Glomerular visceral epithelial cell (primary cell): ENCODE measurements around the gene IFT81.
A peak's percentile ranks its signal among the peaks of the same experiment; 100 is the strongest.
"Not testable (repeated sequence)": the region's sequence is repeated elsewhere in the genome, so short reads cannot be mapped to it uniquely, and the experiment has no call there.

Experiments
- DNase-seq: peaks from one replicate; pipeline ENCODE4 v3.0.0-alpha.2; 2016; ENCODE audit errors: extremely low spot score

Gene IFT81

DNA sequence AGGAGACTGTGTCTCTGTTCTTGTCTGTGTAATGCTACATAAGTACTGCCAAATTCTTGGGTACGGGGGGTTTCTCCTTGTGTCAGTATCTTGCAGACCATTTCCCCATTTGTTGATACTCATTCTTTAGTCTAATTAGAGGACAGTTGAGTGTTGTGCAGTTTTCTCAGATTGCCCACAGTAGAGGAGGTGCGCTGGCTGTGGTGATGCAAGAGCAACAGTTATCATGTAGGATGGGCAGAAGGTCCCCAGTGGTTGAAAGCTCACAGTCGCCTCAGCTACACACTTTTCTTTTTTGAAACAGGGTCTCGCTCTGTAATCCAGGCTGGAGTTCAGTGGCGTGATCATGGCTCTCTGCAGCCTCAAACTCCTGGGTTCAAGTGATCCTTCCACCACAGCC is 119.1 kb downstream of the IFT81 start:
- no peak for DNase-seq

DNA sequence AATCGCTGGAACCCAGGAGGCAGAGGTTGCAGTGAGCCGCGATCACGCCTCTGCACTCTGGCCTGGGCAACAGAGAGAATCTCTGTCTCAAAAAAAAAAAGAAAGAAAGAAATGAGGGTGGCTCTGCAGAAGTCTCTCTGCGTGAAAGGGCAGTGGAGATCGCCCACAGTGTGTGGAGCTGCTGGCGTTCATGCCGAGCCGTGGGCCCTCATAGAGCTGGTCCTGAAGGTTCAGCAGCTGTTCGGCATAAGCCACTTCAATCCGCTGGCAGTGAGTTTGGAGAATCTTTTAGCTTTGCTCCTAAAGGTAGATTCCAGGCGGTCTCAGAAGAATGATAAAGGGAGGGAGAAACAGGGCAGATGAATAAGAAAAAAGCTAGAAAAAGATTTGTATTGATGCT is 120.2 kb downstream of the IFT81 start:
- no peak for DNase-seq

DNA sequence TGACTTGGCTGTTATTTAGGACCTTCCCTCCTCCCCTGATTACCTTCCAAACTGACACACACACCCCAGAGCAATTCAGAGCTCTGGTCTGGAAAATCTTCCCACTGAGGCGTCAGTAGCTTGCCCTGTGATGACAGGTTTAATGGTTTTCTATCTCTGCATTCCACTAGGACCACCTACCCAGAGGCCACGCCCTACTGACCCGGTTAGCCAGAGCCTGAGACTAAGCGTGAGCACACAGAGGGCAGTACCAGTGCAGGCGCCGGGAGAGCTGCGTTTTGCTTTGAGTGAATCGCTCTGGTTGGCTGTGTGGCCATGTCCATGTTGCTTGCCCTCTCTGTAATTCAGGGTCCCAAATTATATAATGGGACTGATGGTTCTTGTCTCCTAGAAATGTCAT is 120.7 kb downstream of the IFT81 start:
- DNase-seq: no peak

DNA sequence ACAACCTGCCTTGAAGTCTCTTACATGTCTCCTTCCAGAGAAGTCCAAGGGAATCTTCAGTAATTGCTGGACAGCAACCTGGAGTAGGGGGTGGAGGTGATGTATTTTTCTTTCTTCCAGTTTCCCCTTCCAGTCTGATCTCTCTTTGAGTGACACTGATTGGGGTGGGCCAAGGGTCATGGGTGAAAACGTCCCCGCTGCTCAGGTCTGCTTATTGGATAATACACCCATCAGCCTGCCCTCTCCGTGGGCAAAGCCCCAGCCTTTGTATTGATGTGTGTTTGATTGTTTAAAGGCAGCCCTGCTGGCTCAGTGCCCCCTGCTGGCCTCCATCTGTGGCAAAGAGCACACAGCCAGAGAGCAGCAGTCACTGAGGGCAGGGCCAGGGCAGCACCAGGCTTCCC is 121.2 kb downstream of the IFT81 start:
- no peak for DNase-seq

DNA sequence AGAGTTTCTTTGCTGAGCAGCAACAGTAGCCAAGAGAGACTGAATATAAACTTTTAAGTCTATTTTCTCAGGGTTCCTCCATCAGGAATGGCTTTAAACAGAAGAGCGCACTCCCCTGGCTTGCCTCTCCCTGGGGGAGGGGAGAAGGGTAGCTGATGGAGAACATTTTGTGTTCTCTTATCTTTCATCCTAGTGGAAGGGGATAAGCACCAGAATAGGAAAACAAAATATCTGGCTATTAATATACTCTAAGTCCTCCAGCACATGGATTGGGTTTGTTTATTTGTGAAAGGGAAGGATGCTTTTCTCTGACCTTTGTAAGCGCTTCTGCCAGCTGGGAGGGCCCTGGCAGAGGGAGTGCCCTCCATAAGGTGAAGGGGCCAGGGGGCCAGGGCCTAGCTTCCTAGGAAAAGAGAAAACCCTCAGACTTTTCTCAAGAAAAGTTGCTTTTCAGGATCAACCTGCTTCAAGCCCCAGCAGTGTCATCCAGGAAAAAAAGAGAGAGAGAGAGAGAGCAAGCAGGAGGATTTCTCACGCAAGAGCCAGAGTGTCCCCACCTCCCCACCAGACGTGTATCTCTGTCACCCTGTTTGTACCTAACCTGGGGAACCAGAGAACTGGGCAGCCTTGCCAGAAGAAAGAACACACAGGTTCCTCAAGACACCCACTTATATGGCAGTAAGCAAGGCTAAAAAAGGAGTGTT is 122.6 kb downstream of the IFT81 start:
- no peak for DNase-seq

DNA sequence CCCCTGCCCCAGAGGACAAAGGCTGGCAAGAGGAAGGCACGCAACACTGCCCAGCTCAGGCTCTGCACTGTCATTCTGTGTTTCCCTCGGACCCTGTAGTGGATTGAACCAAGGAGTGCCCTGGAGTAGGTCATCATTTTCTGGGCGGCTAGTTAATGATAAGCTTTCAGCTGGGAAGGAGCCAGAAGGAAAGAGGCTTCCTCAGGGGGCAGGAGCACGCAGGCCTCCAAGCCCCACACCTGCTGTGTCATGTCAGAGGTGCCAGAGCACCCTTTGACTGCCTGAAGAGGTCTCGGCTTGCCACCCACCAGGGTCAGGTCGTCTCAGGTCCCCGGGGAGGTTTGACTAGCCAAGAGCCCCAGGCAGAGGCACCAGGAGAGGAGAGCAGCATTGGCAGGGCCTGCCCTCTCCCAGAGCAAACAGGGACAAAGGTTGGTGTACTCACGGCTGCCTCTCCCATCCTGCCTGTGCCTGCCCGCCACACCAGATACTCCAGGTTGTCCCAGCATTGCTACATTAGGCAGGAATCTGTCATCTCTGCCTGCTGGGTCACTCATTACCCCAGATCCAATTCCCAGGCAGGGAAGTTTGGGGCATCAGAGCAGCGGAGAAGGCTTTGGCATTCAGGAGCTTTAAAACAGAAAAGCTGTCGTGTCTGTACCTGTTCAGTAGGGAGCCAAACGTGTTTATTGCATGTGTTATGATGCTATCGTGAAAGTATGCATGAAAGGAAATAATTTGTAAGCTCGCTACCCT is 123.4 kb downstream of the IFT81 start:
- peak; percentile 83 for DNase-seq

DNA sequence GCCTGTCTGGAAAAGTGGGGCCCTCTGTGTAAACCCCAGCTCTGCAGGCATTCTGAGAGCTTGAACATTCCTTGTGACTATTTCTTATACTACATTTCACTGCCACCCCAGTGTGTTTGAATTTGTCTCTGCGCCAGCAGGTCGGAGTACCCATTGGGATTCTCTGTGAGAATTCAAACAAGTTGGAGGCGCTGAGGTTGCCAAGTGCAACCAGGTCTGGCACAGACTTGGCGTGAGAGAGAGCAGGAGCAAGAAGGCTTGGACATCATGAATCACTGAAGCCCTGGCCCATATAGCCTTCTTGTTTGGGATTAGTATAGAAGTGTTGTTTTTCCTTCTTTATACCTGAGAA is 123.9 kb downstream of the IFT81 start:
- peak; percentile 50 for DNase-seq

DNA sequence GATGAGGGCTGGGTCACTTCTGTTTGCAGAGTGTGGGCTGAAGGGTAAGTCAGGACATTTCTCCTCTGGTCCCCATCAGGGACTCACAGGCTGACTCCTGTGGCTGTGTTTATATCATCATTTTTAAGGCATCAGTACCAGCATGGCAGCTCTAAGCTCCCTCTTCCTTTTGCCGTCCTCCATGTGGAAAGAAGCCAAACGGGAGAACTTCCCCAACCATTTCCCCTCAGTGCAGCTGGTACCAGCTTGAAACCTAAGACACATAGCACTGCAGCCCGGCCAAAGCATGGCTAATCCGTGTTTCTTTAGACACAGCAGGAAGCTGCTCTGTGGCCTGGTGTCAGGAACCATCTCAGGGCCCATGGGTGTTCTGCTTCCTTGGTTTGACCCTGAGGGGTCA is 124.9 kb downstream of the IFT81 start:
- DNase-seq: peak; percentile 16

DNA sequence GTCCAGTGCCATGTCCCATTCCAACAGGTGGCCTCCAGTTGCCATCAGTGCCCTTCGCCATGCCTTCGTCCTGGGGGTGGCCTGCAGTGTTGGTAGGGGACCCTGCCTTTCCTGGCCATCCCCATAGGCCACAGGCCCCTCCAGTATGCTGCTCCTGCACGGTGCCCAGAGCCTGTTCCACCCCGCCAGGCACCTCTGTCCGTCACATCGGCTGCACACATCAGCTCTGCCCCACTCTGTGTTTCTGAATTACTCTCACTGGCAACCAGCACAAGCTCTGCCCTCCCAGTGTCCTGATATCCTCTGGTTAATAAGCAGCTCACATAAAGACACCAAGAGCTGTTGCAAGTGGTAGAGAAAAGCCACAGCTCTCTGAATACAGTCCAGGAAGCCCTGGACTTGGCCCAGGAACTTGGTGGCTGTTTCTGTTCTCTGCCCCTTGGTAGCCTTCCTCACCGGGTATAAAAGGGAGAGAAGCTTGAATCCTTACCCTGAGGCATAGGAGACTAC is 125.6 kb downstream of the IFT81 start:
- DNase-seq: peak; percentile 85

DNA sequence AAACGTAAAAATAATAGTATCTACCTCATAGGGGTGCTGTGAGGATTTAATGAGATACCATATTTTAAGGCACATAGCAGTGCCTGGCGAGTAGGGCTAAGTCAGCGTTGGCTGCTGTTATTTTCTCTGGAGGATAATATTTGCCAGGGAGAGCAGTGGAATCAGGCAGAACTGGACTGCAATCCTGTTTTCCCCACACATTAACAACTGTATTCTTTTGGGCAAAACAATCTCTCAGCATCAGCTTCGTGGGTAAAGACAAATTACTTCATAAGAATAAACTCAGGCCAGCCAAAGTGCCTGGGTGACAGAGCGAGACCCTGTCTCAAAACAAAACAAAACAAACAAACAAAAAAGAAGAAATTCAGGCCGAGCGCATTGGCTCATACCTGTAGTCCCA is 127.2 kb downstream of the IFT81 start:
- no peak for DNase-seq

DNA sequence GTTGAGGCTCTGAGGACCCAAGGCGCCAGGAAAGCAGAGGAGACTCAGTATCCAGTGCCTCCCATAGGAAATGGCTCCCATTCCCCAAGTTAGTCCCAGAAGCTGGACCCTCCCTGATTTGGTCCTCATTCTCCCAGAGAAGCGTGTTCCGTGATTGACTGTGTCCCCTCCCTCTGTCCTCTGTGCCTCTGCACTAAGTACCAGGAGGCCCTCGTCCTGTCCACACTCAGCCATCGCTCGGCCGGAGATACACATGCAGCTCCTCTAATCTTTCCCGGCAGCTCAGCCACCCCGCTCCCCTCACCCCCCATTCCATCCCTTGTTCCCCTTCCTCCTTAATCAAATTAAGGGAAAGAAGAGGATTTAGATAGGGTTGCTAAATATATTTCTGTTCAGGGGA is 128.6 kb downstream of the IFT81 start:
- no peak for DNase-seq

DNA sequence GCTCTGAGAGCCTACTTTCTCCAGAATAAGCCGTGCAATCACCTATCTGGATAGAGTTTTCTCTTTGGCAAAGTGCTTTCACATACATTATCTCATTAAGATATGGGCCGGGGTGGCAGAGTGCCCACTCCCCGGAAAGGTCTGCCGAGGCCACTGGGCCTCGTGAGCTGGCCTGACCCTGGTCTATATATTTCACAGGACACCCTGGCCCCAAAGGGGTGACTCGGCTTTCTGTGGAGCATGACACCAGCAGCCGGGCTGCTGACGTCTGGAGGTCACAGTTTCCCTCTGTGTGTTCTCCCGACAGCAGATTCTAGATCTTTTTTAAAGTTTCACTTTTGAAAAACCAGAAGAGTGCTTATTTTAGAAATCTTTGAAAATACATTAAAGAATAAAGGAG is 129.0 kb downstream of the IFT81 start:
- DNase-seq: no peak

DNA sequence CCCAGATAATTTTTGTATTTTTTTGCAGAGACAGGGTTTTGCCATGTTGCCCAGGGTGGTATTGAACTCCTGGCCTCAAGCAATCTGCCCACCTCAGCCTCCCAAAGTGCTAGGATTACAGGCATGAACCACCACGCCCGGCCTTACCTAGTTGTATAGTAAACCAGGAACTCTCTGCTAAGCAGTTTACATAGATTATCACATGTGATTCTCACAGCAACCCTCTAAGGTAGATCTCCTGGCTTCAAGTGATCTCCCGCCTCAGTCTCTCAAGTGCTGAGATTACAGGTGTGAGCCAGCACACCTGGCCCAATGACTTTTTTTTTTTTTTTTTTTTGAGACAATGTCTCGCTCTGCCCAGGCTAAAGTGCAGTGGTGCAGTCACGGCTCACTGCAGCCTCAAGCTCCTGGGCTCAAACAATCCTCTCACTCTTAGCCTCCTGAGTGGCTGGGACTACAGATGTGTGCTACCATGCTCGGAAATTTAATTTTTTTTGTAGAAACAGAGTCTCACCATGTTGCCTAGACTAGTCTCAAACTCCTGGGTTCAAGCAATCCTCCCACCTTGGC is 130.9 kb downstream of the IFT81 start:
- no peak for DNase-seq

DNA sequence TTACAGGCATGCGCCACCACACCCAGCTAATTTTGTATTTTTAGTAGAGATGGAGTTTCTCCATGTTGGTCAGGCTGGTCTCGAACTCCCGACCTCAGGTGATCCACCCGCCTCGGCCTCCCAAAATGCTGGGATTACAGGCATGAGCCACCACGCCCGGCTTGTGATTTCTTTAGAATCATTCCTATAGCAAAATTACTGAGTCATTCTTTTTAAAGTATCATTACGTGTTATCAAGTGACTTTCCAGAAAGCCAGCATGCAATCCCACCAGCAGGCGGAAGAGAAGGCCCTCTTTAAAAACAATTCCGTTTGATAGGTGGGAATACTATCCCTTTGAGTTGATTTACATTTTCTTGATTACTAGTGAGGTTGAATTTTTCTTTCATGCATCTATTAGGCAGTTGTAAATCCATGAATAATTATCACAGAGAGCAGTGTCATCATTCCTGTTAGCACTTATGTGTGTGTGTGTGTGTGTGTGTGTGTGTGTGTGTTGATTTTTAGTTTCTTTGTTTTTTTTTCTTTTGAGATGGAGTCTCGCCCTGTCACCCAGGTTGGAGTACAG is 131.8 kb downstream of the IFT81 start:
- not testable (repeated sequence) for DNase-seq

DNA sequence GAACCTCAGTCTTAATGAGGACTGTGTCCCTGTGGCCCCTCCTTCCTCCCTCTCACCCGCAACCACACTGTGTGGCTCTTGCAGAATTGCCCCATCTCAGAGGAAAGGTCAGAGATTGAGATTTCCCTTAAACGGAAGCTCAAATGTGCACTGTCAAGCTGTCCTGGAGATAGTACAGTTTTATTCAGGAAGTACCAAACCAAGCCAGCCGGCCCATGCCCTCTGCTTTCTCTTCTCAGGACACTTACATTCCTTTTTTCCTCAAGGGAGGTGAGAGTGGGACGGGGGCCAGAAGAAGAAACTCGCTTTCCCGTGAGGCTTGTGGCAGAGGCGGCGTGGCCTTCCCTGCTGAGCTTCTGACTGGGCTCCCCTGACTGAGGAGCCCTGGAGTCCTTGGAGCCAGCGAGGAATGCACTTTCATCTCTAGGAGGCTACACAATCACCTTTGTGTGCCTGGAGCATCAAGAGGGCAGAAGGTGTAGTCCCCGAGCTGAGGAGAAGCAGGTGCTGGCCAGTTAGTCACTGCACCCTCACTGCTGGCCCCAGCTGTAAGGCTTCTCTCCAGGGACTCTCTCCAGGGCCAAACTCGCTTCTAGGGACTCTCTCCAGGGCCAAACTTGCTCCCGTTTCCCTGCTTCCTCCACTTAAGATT is 132.7 kb downstream of the IFT81 start:
- DNase-seq: no peak

DNA sequence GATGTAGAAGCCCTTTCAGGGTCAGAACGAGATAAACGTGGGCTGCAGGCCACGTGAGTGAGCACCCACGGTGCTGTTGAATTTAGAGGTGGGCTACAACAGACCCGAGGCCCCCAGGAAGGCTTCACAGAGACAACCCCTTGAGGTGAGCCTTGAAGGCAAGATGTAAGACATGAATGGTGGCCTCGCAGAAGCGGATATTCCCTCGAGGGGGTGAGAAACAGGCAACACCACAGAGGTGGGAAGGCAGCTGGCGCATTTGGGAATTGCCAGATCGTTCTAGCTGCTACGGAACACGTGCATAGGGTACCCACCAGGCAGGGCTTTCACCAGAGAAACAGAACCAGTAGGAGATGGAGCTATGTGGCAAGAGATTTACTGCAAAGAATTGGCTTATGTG is 134.3 kb downstream of the IFT81 start:
- DNase-seq: no peak

DNA sequence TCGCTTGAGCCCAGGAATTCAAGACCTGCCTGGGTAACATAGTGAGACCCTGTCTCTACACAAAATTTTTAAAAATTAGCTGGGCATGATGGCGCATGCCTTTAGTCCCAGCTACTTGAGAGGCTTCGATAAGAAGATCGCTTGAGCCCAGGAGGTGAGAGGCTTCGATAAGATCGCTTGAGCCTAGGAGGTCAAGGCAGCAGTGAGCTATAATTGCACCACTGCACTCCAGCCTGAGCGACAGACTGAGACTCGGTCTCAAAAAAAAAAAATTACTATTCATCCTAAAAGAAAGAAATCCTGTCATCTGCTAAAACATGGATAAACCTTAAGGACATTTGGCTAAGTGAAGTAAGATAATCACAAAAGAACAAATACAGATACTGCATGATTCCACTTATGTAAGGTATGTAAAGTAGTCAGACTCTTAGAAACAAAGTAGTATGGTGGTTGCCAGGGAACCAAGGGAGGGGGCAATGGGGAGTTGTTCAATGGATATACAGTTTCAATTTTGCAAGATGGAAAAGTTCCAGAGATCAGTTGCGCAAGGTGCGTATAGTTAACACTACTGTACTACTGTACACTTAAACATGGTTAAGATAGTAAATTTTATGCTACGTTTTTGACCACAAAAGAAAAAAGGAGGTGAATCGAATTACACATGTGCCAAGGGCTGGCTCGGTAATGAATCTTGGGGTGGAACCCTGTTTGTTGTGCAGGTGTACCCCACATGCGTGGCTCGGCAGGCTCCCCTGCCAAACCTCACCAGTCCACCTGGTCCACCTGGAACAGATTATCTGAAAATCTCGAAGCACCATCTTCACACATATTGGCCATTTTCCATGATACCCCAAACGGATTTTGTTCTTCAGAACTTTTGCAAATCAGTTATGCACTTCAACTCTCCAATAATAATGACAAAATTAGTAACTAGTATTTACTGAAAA is 138.6 kb downstream of the IFT81 start:
- no peak for DNase-seq

DNA sequence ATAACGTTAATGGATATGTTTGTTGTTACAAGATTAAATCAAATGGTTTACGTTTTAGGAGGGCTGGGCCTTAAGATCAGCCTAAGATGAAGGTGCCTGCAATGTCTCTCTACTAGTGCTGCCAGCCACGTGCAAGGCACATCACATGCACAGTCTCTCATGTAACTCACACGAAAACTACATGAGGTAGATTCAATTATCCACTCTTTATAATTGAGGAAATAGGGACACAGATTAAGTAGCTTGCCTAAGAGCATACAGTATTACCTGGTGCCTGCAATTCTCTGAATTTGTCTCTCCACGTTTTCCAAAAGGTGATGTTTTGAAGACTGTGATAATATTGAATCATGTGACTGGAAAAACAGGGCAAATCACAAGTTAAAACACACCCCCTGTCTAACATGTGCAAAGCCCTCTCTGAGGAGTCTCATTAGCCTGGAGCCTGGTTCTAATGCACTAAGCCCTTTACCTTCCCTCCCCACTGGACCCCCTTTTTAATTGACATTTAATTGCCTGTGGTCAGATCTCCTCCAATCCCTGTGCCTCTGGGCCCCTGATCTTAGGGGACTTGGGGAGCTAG is 142.3 kb downstream of the IFT81 start:
- no peak for DNase-seq

DNA sequence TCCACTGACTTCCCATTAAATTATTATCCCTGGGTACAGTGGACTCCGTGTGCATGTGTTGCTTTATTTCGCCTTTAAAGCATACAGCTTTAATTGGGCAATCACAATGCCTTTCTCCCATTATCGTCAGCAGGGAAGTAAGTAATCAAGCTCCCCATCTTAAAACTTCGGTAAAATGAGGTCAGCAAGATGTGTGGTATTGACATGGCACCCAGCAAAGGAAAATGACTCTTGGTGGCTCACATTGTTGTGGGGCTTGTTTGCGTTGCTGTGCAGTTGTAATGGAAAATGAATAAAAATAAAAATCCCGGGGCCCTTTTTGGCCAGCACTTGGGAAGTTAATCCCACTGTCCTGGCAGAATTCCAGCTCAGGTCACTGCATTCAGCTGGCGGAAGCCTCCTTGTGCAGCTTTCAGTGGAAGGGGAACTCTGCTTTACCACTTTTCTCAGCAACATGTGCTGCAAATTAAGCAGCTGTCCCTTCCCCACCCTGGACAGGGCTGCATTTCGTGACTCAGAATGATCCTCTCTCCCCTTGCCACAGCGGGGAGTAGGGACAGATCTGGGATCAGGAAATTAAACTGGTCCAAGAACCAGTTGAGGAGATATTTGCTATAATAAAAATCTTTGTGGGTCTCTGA is 142.9 kb downstream of the IFT81 start:
- DNase-seq: no peak
